Measurements from ENCODE around the gene AMN1. TPM values are rescaled to one million over a fixed set of nuclear protein-coding genes. Genes with fewer than 3 reads are reported as not detected.

AMN1 gene

Small RNA genes lying within 50 kb of the gene (small RNA-seq; reads per million reads assigned to genes)
- gene AC023157.2 (ENCODE audit: low read depth): not detected
